HepG2 (cell line): ENCODE results near the gene STAT1. TPM values are rescaled to one million over a fixed set of nuclear protein-coding genes. Genes with fewer than 3 reads are reported as not detected.

Experiments used
- ATAC-seq: fragments of 200-7000 bp; cut with Tn5 transposase; 3 replicates; pipeline ENCODE4 v1.9.1; 2020; ENCODE audit warnings: mild to moderate bottlenecking, moderate library complexity
- BruUV-seq: library from RNA; stranded (reverse); fragments of 400-500 nt; replicated peaks from 2 replicates; lab custom pipeline; 2021; lab: Mats Ljungman, UMichigan
- CTCF ChIA-PET: fragments of 300-600 bp; formaldehyde crosslinking; extraction: SDS; loops from one replicate; lab custom pipeline; 2021; ENCODE audit warnings: low total read pairs, inconsistent platforms, low intra/inter-chr PET ratio; lab: Yijun Ruan, JAX
- POLR2A ChIA-PET: fragments of 350-600 bp; sonication (Branson Sonifier 250); formaldehyde crosslinking; loops from one replicate; lab custom pipeline; 2020; ENCODE audit warnings: antibody characterized with exemption, inconsistent platforms; lab: Yijun Ruan, JAX
- DNase-seq: peaks from one replicate; pipeline ENCODE4 v3.0.0-alpha.2; 2015; ENCODE audit warnings: low spot score
- FAIRE-seq: peaks from 3 replicates; lab custom pipeline; 2011; peaks lifted over from hg19 to GRCh38; lab: Jason Lieb, UNC
- H2AFZ ChIP-seq: one replicate; pipeline ENCODE4 v1.6.1; 2011; ENCODE audit warnings: low read length, inconsistent platforms
- H3K27ac ChIP-seq: fragments of 300-600 bp; 3 replicates; pipeline ENCODE4 v1.8.0; 2011; ENCODE audit warnings: mixed run types, mild to moderate bottlenecking, mixed read lengths, low read length, inconsistent platforms; ENCODE audit not compliant: insufficient read depth; ENCODE audit errors: extremely low read length
- H3K27me3 ChIP-seq, 2 experiments: fragments of 200-600 bp in 1 of 2; 2 replicates in 1 of 2; 3 replicates in 1 of 2; pipeline versions ENCODE4 v1.6.0 to v1.8.0; 2011; ENCODE audit warnings: low read length in 2 of 2, mild to moderate bottlenecking in 2 of 2, moderate library complexity in 2 of 2, inconsistent platforms in 1 of 2; ENCODE audit not compliant: insufficient read depth in 2 of 2, control insufficient read depth in 1 of 2
- H3K36me3 ChIP-seq, 2 experiments: fragments of 200-600 bp in 1 of 2; replicated peaks in 1 of 2; 2 replicates in 1 of 2; 3 replicates in 1 of 2; pipeline versions ENCODE4 v1.5.1 to v1.8.0; 2011; ENCODE audit warnings: low read length in 2 of 2, inconsistent platforms in 1 of 2; ENCODE audit not compliant: insufficient read depth in 2 of 2, control insufficient read depth in 1 of 2
- H3K4me1 ChIP-seq: 2 replicates; pipeline ENCODE4 v1.5.1; 2012; ENCODE audit warnings: low read length, inconsistent platforms; ENCODE audit not compliant: insufficient read depth
- H3K4me2 ChIP-seq: 2 replicates; pipeline ENCODE4 v1.6.0; 2011; ENCODE audit warnings: low read depth, low read length, inconsistent platforms
- H3K4me3 ChIP-seq, 3 experiments: fragments of 200-600 bp in 1 of 3; sonication (generic), shearing (Covaris generic) in 1 of 3; replicated peaks in 1 of 3; 2 replicates each; pipeline ENCODE4 v1.5.1; 2011 to 2016; ENCODE audit warnings: low read length in 3 of 3, inconsistent platforms in 2 of 3, low read depth in 2 of 3, mild to moderate bottlenecking in 2 of 3, control low read depth in 1 of 3, mixed read lengths in 1 of 3; ENCODE audit not compliant: insufficient read depth in 1 of 3
- H3K79me2 ChIP-seq: one replicate; pipeline ENCODE4 v1.6.1; 2011; ENCODE audit warnings: low read length, inconsistent platforms; ENCODE audit not compliant: insufficient read depth
- H3K9ac ChIP-seq: 2 replicates; pipeline ENCODE4 v1.6.0; 2011; ENCODE audit warnings: mild to moderate bottlenecking, low read depth, low read length, inconsistent platforms; ENCODE audit not compliant: insufficient read depth
- H3K9me3 ChIP-seq: 2 replicates; pipeline ENCODE4 v1.5.1; 2012; ENCODE audit warnings: mild to moderate bottlenecking, low read length
- H4K20me1 ChIP-seq: 2 replicates; pipeline ENCODE4 v1.6.0; 2011; ENCODE audit warnings: inconsistent platforms, mild to moderate bottlenecking, low read length, moderate library complexity; ENCODE audit not compliant: insufficient read depth
- BRD4 ChIP-seq: sonication (generic); formaldehyde crosslinking; IDR thresholded peaks from 2 replicates; pipeline ENCODE4 v1.4.0; 2020; ENCODE audit warnings: missing genetic modification reagents
- DMAP1 ChIP-seq: IDR thresholded peaks from 2 replicates; pipeline ENCODE4 v1.6.1; 2016
- HES4 ChIP-seq: sonication (generic); formaldehyde crosslinking; IDR thresholded peaks from 2 replicates; pipeline ENCODE4 v1.9.0; 2021; ENCODE audit warnings: mild to moderate bottlenecking, missing genetic modification reagents, borderline replicate concordance
- HNF4A ChIP-seq: sonication (generic); formaldehyde crosslinking; IDR thresholded peaks from 2 replicates; pipeline ENCODE4 v1.4.0; 2020; ENCODE audit warnings: missing genetic modification reagents
- MATR3 ChIP-seq: sonication (generic); formaldehyde crosslinking; IDR thresholded peaks from 2 replicates; pipeline ENCODE4 v1.4.0; 2020; ENCODE audit warnings: missing genetic modification reagents
- NCOR1 ChIP-seq: fragments of 200-600 bp; sonication (generic); IDR thresholded peaks from 2 replicates; pipeline ENCODE4 v1.7.0; 2017; ENCODE audit warnings: antibody characterized with exemption, low read length, borderline replicate concordance
- PHF21A ChIP-seq: sonication (generic); formaldehyde crosslinking; IDR thresholded peaks from 2 replicates; pipeline ENCODE4 v1.5.0; 2020; ENCODE audit warnings: mild to moderate bottlenecking, missing genetic modification reagents
- POLR2AphosphoS5 ChIP-seq: IDR thresholded peaks from 2 replicates; pipeline ENCODE4 v1.6.1; 2012; ENCODE audit warnings: low read depth, low read length
- POLR2G ChIP-seq: fragments of 200-400 bp; formaldehyde crosslinking; IDR thresholded peaks from 2 replicates; pipeline ENCODE4 v1.6.1; 2018; ENCODE audit warnings: mild to moderate bottlenecking, low read depth, low read length, moderate library complexity
- ZNF235 ChIP-seq: sonication (generic); formaldehyde crosslinking; IDR thresholded peaks from 2 replicates; pipeline ENCODE4 v1.8.1; 2023; ENCODE audit warnings: mild to moderate bottlenecking, missing genetic modification reagents, borderline replicate concordance
- ZNF263 ChIP-seq: sonication (generic); formaldehyde crosslinking; IDR thresholded peaks from 2 replicates; pipeline ENCODE4 v1.4.0; 2020; ENCODE audit warnings: missing genetic modification reagents
- ZNF432 ChIP-seq: sonication (generic); formaldehyde crosslinking; IDR thresholded peaks from 2 replicates; pipeline ENCODE4 v1.5.0; 2020; ENCODE audit warnings: missing genetic modification reagents, mild to moderate bottlenecking, borderline replicate concordance
- ZNF720 ChIP-seq: sonication (generic); formaldehyde crosslinking; IDR thresholded peaks from 2 replicates; pipeline ENCODE4 v1.4.0; 2020; ENCODE audit warnings: missing genetic modification reagents
- ZNF773 ChIP-seq: sonication (generic); formaldehyde crosslinking; IDR thresholded peaks from 2 replicates; pipeline ENCODE4 v1.4.0; 2020; ENCODE audit warnings: missing genetic modification reagents, borderline replicate concordance
- ZNF891 ChIP-seq: sonication (generic); formaldehyde crosslinking; IDR thresholded peaks from 2 replicates; pipeline ENCODE4 v1.5.0; 2020; ENCODE audit warnings: mild to moderate bottlenecking, missing genetic modification reagents
- in situ Hi-C: cut with HindIII; loops from 2 replicates; pipeline ENCODE4 v1.10.0; 2017; ENCODE audit warnings: low pct_unique_long_range_greater_than_20kb; ENCODE audit not compliant: extremely low pct_ligation_motif_present
- intact Hi-C: fragments of 100-400 bp; cut with micrococcal nuclease; formaldehyde crosslinking; loops from one replicate; pipeline ENCODE4 v1.10.0; 2022; ENCODE audit not compliant: unreplicated experiment
- polyA plus RNA-seq, 8 experiments: library from polyadenylated mRNA; depleted of rRNA in 3 of 8; stranded (reverse) in 7 of 8; unstranded in 1 of 8; fragments of >200 nt; fragmentation: Illumina TruSeq in 4 of 8; extraction: Trizol in 4 of 8; gene quantifications; 2 replicates each; pipeline versions ENCODE4 v1.2.1 to v1.2.3, GENCODE V29; 2011 to 2016; ENCODE audit warnings: low read depth in 4 of 8, missing spikeins in 1 of 8, mixed read lengths in 1 of 8; ENCODE audit not compliant: insufficient read depth in 1 of 8
- total RNA-seq, 5 experiments: library from RNA; depleted of rRNA; stranded (reverse); fragments of >200 nt; fragmentation: Illumina TruSeq; extraction: Trizol; gene quantifications; 2 replicates each; pipeline ENCODE4 v1.2.3, GENCODE V29; 2016; ENCODE audit warnings: low read depth in 1 of 5
- TF ChIP-seq, protein P1 (sequence below): sonication (generic); formaldehyde crosslinking; IDR thresholded peaks from 2 replicates; pipeline ENCODE4 v1.8.0; 2022; ENCODE audit warnings: missing genetic modification reagents, mild to moderate bottlenecking, borderline replicate concordance
- TF ChIP-seq, protein P2 (sequence below): IDR thresholded peaks from 2 replicates; pipeline ENCODE4 v1.6.1; 2016; ENCODE audit warnings: missing biosample characterization, missing genetic modification reagents, low read depth
- TF ChIP-seq, protein P3 (sequence below): IDR thresholded peaks from 2 replicates; pipeline ENCODE4 v1.6.1; 2016; ENCODE audit warnings: low read depth, borderline replicate concordance
- TF ChIP-seq, protein P4 (sequence below): IDR thresholded peaks from 2 replicates; pipeline ENCODE4 v1.6.1; 2012; ENCODE audit warnings: low read depth, low read length, improper control_type of control experiment

The STAT1 gene
- total and polyA plus RNA-seq, 2 of the 13 experiments (the other 11 are each of a cell fraction or from before 2014, with no cell fraction given): 21.8 to 59.6 TPM

DNA sequence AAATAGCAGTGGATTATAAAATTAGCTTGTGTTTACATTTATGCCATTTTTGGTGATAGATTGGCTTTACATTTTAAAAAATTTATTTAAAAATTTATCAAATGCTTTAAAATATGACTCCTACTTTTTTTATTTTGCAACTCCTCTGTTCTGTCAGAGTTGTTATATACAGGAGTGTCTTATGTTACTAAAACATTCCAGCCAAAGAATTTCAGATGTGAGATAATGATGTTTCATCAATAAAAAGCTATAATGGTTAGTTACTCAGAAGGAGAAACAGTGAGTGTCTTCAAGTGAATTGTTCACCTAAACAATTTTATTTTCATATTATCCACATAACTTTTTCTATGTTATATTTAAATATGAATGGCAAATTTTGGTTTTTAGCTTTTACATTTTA lies 80.6 kb downstream of the STAT1 start:
- H3K36me3 ChIP-seq: peaks cover 5 to 34% of the 10 kb centered on the region in 2 experiments
- H3K9me3 ChIP-seq: no peaks in the 10 kb centered on the region
- TF ChIP-seq POLR2G (no peak), BRD4 (CRISPR knock-in tag) (no peak), ZNF720 (no peak), ZNF891 (CRISPR knock-in tag) (no peak), HNF4A (CRISPR knock-in tag) (no peak), DMAP1 (CRISPR knock-in tag) (no peak), POLR2AphosphoS5 (no peak), HES4 (no peak), MATR3 (CRISPR knock-in tag) (no peak), ZNF263 (CRISPR knock-in tag) (no peak), ZNF773 (CRISPR knock-in tag) (no peak), NCOR1 (no peak), PHF21A (no peak), ZNF432 (no peak), ZNF235 (CRISPR knock-in tag) (no peak)
- TF ChIP-seq, protein P1, sequence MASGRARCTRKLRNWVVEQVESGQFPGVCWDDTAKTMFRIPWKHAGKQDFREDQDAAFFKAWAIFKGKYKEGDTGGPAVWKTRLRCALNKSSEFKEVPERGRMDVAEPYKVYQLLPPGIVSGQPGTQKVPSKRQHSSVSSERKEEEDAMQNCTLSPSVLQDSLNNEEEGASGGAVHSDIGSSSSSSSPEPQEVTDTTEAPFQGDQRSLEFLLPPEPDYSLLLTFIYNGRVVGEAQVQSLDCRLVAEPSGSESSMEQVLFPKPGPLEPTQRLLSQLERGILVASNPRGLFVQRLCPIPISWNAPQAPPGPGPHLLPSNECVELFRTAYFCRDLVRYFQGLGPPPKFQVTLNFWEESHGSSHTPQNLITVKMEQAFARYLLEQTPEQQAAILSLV (CRISPR knock-in tag): no peak
- TF ChIP-seq, protein P2, sequence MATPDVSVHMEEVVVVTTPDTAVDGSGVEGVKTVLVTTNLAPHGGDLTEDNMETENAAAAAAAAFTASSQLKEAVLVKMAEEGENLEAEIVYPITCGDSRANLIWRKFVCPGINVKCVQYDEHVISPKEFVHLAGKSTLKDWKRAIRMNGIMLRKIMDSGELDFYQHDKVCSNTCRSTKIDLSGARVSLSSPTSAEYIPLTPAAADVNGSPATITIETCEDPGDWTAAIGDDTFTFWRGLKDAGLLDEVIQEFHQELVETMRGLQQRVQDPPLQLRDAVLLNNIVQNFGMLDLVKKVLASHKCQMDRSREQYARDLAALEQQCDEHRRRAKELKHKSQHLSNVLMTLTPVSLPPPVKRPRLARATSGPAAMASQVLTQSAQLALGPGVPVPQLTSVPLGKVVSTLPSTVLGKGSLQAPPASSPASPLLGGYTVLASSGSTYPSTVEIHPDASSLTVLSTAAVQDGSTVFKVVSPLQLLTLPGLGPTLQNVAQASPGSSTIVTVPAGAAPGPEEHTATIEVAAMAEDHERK (CRISPR knock-in tag): no peak
- TF ChIP-seq, protein P3, sequence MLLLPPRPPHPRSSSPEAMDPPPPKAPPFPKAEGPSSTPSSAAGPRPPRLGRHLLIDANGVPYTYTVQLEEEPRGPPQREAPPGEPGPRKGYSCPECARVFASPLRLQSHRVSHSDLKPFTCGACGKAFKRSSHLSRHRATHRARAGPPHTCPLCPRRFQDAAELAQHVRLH (CRISPR knock-in tag): no peak
- TF ChIP-seq, protein P4, sequence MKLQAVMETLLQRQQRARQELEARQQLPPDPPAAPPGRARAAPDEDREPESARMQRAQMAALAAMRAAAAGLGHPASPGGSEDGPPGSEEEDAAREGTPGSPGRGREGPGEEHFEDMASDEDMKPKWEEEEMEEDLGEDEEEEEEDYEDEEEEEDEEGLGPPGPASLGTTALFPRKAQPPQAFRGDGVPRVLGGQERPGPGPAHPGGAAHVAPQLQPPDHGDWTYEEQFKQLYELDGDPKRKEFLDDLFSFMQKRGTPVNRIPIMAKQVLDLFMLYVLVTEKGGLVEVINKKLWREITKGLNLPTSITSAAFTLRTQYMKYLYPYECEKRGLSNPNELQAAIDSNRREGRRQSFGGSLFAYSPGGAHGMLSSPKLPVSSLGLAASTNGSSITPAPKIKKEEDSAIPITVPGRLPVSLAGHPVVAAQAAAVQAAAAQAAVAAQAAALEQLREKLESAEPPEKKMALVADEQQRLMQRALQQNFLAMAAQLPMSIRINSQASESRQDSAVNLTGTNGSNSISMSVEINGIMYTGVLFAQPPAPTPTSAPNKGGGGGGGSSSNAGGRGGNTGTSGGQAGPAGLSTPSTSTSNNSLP: no peak
- BruUV-seq: no TSS peak
- no peak overlapping the region for H3K9ac ChIP-seq
- no peak overlapping the region for H2AFZ ChIP-seq
- H3K27me3 ChIP-seq: no peaks in the 10 kb centered on the region
- no peak overlapping the region for H3K4me2 ChIP-seq
- DNase-seq (no peak), ATAC-seq (no peak), FAIRE-seq (no peak)
- no peak overlapping the region for H3K27ac ChIP-seq
- intact Hi-C loops: no loop called here
- in situ Hi-C loops: no loop called here
- H3K4me3 ChIP-seq: no peak overlapping the region
- H4K20me1 ChIP-seq: no peaks in the 10 kb centered on the region
- H3K79me2 ChIP-seq: no peaks in the 10 kb centered on the region
- ChIA-PET CTCF (no interaction called here), POLR2A (no interaction called here)
- H3K4me1 ChIP-seq: no peaks in the 10 kb centered on the region
